Amygdala (tissue), 56 donors: Measurements from ENCODE around the gene CAV3.
"Not testable (repeated sequence)": the region's sequence is repeated elsewhere in the genome, so short reads cannot be mapped to it uniquely, and the experiment has no call there.

ENCODE experiments used
- DNase-seq, 56 donors: peaks; one replicate each; lab custom pipeline; 2025; lab: John Stamatoyannopoulos, UW

CAV3 gene

GRCh38 chr3:8733332-8734094 is at the start of gene CAV3:
TSS of gene CAV3 (plus strand) at chr3:8733802. CDS start at chr3:8733877, 75 bp downstream.
- DNase-seq: no peak

- DNase-seq: not testable (repeated sequence)
Measured at GRCh38 chr3:8684992-8685391, 48.6 kb upstream of the CAV3 start.

- not testable (repeated sequence) for DNase-seq
Measured at GRCh38 chr3:8691295-8691694, 42.3 kb upstream of the CAV3 start.

- DNase-seq: no peak
Measured at GRCh38 chr3:8702560-8702959, 31.0 kb upstream of the CAV3 start.

GRCh38 chr3:8705575-8705974 is 28.0 kb upstream of the CAV3 start:
- DNase-seq: no peak

- no peak for DNase-seq
Measured at GRCh38 chr3:8709287-8709686, 24.3 kb upstream of the CAV3 start.

GRCh38 chr3:8709801-8710507 is 23.6 kb upstream of the CAV3 start:
- DNase-seq: no peak

- peak in 1 of 56 donors; percentile 14 for DNase-seq
Measured at GRCh38 chr3:8712045-8712907, 21.3 kb upstream of the CAV3 start.

GRCh38 chr3:8712908-8713255 is 20.7 kb upstream of the CAV3 start:
- DNase-seq: no peak

GRCh38 chr3:8713901-8714759 is 19.5 kb upstream of the CAV3 start:
- DNase-seq: no peak

GRCh38 chr3:8715757-8716156 is 17.8 kb upstream of the CAV3 start:
- DNase-seq: not testable (repeated sequence)

GRCh38 chr3:8722808-8723207 is 10.8 kb upstream of the CAV3 start:
- DNase-seq: no peak

- DNase-seq: no peak
Measured at GRCh38 chr3:8723612-8724011, 10.0 kb upstream of the CAV3 start.

GRCh38 chr3:8724108-8724752 is 9.4 kb upstream of the CAV3 start:
- no peak for DNase-seq

- DNase-seq: no peak
Measured at GRCh38 chr3:8727605-8728512, 5.7 kb upstream of the CAV3 start.

GRCh38 chr3:8729479-8729878 is 4.1 kb upstream of the CAV3 start:
- no peak for DNase-seq

- DNase-seq: no peak
Measured at GRCh38 chr3:8730656-8731055, 2.9 kb upstream of the CAV3 start.

- DNase-seq: no peak
Measured at GRCh38 chr3:8732413-8732812, 1.2 kb upstream of the CAV3 start.
